GM21825 (cell line): Measurements from ENCODE around the gene POMC.
"Not testable (repeated sequence)": the region's sequence is repeated elsewhere in the genome, so short reads cannot be mapped to it uniquely, and the experiment has no call there.

Experiments used
- ATAC-seq: cut with Tn5 transposase; IDR thresholded peaks from one replicate; pipeline ENCODE4 v1.9.1; 2021; ENCODE audit warnings: mild to moderate bottlenecking, moderate library complexity; ENCODE audit not compliant: unreplicated experiment

The POMC gene

GRCh38 chr2:25168256-25169072 lies at the start of gene POMC:
Gene POMC, minus strand, starts transcription at chr2:25168580. Its CDS starts 3,808 bp downstream, at chr2:25164772.
- ATAC-seq: no peak

DNA sequence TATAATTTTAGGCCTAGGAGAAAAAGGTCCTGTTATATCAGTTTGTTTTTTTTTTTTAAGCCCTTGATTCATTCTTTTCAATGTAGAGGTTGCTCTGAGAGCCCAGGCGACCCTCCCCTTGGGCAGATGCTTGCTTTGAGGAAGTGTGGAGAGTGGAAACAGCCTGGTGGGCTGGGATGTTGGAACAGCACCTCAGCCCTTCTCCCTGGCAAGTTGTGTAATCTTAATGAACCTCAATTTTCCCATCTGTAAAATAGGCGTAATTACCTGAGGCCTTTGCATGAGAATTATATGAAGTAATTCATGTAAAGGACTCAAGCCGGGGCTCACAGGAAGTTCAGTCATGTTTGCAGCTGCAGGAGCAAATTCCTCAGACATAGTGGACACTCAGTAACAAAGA lies 49.7 kb upstream of the POMC start:
- ATAC-seq: no peak

- peak; percentile 60 for ATAC-seq
Measured at GRCh38 chr2:25215948-25216679, 47.7 kb upstream of the POMC start.

DNA sequence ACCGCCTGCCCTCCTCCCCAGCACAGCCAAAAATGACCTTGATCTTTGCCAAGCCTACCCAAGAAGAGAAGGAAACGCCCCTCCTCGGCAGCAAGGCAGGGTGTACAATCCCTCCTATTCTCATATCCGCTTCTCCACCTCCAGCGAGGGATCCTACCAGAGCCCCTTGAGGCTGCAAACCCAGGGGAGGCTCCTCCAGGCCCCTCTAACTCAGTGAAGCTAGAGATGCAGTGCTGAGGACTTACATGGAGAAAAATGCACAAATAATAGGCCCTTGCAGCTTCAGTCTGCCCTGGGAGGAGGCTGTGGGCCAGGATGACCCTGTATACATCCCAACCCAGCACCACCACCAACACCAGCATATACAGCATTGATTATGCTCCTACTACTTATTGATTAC lies 46.9 kb upstream of the POMC start:
- ATAC-seq: no peak

- no peak for ATAC-seq
Measured at GRCh38 chr2:25213229-25213628, 44.8 kb upstream of the POMC start.

- not testable (repeated sequence) for ATAC-seq
Measured at GRCh38 chr2:25210923-25211322, 42.5 kb upstream of the POMC start.

DNA sequence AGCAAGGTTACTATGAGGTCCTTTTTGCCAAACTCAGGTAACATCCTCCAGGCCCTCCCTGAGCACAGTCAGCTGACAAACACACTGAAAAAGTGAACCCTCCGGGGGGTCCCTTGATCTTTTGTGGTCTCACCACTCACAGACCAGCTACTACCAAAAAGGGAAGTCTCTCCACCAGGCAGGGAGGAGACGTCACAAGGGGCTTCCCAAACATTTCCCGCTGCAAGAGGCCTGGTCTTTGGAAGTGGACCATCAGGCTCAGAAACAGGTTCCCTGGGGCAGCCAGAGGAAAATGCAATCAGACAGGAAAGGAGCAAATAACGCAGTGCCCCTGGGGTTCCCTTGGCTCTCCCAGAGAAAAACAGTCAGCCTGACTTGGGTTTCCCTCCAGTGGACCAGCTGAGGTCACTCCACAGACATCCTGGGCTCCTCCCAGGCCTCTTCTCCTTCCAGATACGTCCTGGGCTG lies 38.7 kb upstream of the POMC start:
- ATAC-seq: no peak

GRCh38 chr2:25204190-25204838 lies 35.9 kb upstream of the POMC start:
- ATAC-seq: no peak

GRCh38 chr2:25202275-25202674 lies 33.9 kb upstream of the POMC start:
- no peak for ATAC-seq

GRCh38 chr2:25201794-25202193 lies 33.4 kb upstream of the POMC start:
- no peak for ATAC-seq

DNA sequence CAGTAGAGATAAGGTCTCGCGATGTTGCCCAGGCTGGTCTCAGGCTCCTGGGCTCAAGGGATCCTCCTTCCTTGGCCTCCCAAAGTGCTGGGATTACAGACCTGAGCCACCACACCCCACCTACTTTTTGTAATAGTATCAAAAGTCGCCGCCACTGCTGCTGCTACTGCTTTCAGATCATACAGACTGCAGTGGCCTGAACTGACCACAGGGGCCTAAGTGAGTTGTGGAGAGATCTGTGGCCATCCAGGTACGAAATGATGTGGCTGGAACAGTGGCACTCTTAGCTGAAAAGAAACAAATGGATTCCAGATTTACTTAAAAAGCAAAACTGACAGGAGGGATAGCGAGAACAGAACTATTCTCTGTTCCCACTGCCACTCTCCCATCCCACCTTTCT lies 32.9 kb upstream of the POMC start:
- ATAC-seq: no peak

DNA sequence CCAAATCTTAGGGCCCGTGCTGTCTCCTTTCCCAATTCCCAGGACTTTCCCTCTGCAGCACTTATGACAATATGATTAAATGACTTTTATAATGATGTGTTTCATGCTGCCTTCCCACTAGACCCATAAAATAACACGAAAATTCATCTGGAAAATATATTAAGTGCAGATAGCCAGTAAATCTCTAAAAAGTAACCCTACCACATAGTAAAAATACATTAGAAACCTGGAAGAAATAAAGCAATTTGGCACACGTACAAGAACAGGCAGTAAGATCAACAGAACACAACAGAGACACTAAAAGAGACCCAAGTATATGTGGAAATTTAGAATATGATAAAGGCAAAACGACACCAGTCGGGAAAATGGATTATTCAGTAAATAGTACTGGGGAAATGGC lies 30.2 kb upstream of the POMC start:
- ATAC-seq: no peak

- no peak for ATAC-seq
Measured at GRCh38 chr2:25198209-25198525, 29.8 kb upstream of the POMC start.

DNA sequence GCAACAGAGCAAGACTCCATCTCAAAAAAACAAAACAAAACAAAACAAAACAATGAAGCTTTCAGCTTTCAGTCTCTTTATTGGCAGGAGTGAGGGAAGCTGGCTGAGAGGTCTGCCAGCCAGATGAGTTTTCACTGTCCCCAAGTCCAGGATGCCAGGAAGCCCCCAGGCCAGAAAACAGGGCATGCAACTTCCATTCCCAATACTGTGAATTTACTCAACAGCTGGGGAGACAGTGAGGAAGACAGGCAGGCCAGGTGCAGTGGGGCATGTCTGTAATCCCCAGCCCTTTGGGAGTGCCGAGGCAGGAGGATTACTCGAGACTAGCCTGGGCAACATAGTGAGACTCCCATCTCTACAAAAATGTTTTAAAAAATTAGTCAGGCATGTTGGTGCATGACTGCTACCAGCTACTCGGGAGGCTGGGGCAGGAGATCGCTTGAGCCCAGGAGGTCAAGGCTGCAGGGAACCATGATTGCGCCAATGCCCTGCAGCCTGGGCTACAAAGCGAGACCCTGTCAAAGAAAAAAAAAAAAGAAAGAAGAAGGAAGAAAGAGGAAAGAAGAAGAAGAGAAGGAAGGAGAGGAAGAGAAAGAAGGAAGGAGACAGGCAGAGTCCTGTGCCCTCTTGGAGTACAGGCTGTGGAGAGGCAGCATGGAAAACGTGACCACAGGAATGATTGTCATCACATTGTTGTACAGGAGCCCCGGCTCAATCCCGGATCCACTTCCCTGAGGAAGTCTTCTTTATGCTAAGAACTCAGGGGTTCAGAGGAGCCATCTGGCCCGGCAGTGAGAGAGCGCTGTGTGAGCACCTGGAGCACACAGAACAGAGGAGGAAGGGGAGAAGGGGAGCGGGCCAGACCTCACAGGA lies 29.2 kb upstream of the POMC start:
- ATAC-seq: no peak

DNA sequence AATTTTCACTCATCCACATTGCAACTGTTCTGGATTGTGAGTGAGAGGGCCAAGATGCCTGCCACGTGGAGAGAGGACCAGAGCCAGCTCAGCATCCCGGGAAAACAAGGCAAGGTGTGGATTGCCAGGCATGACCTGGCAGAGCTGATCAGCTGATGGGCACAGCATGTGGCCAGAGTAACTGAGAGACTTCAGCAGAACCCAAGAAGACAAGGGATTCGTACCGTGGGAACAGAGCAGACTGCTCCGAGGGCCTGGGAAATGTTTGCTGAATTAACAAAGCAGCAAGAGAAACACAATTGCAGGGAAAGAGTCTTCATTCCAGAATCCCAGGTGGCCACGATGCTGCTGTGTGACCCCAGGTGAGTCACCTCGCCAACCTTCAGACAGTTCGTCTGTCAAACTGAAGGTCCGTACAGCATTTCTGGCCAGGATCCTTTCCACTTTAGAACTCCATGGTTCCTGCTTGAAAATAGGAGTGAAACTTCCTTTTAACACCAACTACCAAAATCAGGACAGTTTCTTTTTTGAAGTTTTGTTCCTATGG lies 26.3 kb upstream of the POMC start:
- no peak for ATAC-seq

DNA sequence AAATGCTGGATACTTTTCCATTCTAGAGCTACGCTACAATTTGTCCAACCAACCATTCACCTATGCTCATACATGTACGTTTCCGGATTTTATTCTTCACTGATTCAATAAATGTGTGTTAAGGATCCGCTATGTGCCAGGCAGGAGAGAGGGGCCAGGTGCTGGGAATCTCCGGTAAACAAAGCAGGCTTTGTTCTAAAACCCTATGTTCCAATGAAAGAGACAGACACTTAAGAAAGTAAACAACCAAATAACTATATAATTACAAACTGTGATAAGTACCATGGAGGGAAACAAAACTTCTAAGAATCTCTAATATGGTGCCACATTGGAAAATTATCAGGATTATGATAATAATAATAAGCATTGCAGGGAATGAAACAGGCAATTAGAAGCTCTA lies 22.2 kb upstream of the POMC start:
- ATAC-seq: no peak

DNA sequence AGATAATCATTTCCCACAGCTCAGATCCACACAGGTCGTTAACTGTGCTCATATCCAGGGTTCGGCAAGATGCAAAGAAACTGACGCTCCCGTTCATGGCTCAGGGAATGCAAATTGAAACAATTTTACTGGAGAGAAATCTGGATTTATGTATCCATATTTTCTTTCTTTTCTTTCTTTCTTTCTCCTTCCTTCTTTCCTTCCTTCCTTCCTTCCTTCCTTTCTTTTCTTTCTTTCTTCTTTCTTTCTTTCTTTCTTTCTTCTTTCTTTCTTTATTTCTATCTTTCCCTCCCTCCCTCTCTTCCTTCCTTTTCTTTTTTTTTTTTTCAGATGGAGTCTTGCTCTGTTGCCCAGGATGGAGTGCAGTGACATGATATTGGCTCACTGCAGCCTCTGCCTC lies 20.0 kb upstream of the POMC start:
- ATAC-seq: no peak

GRCh38 chr2:25187729-25188350 lies 19.5 kb upstream of the POMC start:
- ATAC-seq: no peak

DNA sequence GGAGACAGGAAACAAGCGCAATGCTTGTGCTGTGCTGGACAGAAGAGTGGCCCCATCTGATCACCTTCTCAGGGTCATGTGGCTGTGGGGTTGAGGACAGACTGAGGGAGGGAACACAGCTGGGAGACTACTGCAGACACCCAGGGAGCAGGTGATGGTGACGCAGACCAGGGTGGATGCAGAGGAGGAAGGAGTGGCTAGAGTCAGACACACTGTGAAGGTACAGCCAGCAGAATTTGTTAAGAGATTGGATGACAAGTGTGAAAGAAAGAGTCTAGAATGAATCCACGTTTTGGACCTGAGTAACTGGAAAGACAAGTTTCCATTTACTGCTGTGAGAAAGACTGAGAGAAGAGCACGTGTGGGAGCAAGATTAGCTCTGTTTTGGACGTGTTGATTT lies 15.9 kb upstream of the POMC start:
- no peak for ATAC-seq

GRCh38 chr2:25178976-25179375 lies 10.6 kb upstream of the POMC start:
- ATAC-seq: no peak
